ENCODE measurements around the gene FAM3B. TPM values are rescaled to one million over a fixed set of nuclear protein-coding genes. Genes with fewer than 3 reads are reported as not detected.

The FAM3B gene
- total and polyA plus RNA-seq, 12 donors = 0.04 to 0.42 (median 0.30) TPM; not detected in 6

- Histone ChIP-seq H3K36me3 (peaks cover 0 to 97% (median 13%) of the 10 kb centered on the region in 9 donors), H3K27me3 (peaks cover 0 to 3% (median 0%) of the 10 kb centered on the region in 7 donors), H3K4me3 (no peak overlapping the region), H3K4me1 (no peaks in the 10 kb centered on the region), H3K9me3 (no peaks in the 10 kb centered on the region), H3K27ac (no peak overlapping the region)
- intact Hi-C loops (cut with DNase I) = loop anchor here in 1 of 10 donors (5.0 kb wide), 1 partner anchor 50 kb away; no protein-coding TSS in a partner anchor
- WGBS, 2 donors = 84 to 86% methylated on average over 14 of the region's 14 CpGs
- no peak for DNase-seq
- no peak for TF ChIP-seq CTCF (IDR thresholded peaks at IDR 0.05)
- peak in 1 of 8 donors; percentile 18 for ATAC-seq
Observed at GRCh38 chr21:41387042-41387819, 70.6 kb downstream of the FAM3B start.

- no peak for TF ChIP-seq CTCF (IDR thresholded peaks at IDR 0.05)
- no peaks in the 10 kb centered on the region for H3K9me3 ChIP-seq
- peaks cover 0 to 97% (median 7%) of the 10 kb centered on the region in 9 donors for H3K36me3 ChIP-seq
- no peak overlapping the region for H3K27ac ChIP-seq
- ATAC-seq = peak in 1 of 8 donors; percentile 18
- DNase-seq = no peak
- intact Hi-C loops (cut with DNase I) = loop anchor here in 1 of 10 donors (5.0 kb wide), 1 partner anchor 49 kb away; no protein-coding TSS in a partner anchor
- H3K27me3 ChIP-seq = peaks cover 0 to 3% (median 0%) of the 10 kb centered on the region in 7 donors
- no peak overlapping the region for H3K4me3 ChIP-seq
- 82 to 87% methylated on average over 8 of the region's 8 CpGs for WGBS, 2 donors
- no peaks in the 10 kb centered on the region for H3K4me1 ChIP-seq
Observed at GRCh38 chr21:41387824-41388223, 71.2 kb downstream of the FAM3B start.

GRCh38 chr21:41388259-41388658, 71.7 kb downstream of the FAM3B start:
- TF ChIP-seq CTCF (IDR thresholded peaks at IDR 0.05) = no peak
- no peak for DNase-seq
- Histone ChIP-seq H3K4me3 (no peak overlapping the region), H3K9me3 (no peaks in the 10 kb centered on the region), H3K27me3 (peaks cover 0 to 3% (median 0%) of the 10 kb centered on the region in 7 donors), H3K27ac (no peak overlapping the region), H3K36me3 (peaks cover 0 to 97% (median 4%) of the 10 kb centered on the region in 9 donors), H3K4me1 (no peaks in the 10 kb centered on the region)
- ATAC-seq = no peak
- 95 to 97% methylated on average over 14 of the region's 14 CpGs for WGBS, 2 donors
- intact Hi-C loops (cut with DNase I) = loop anchor here in 1 of 10 donors (5.0 kb wide), 1 partner anchor 49 kb away; no protein-coding TSS in a partner anchor

GRCh38 chr21:41390043-41390639, 73.5 kb downstream of the FAM3B start:
- H3K4me1 ChIP-seq = peaks cover 0 to under 1% (median 0%) of the 10 kb centered on the region in 9 donors
- H3K36me3 ChIP-seq = peaks cover 0 to 94% (median 4%) of the 10 kb centered on the region in 9 donors
- no peak for ATAC-seq

More at GRCh38 chr21:41390043-41390639, 73.5 kb downstream of the FAM3B start:
- 89 to 94% methylated on average over 17 of the region's 17 CpGs for WGBS, 2 donors
- intact Hi-C loops (cut with DNase I) = no loop called here
- Histone ChIP-seq H3K4me3 (no peak overlapping the region), H3K27me3 (peaks cover 0 to 3% (median 0%) of the 10 kb centered on the region in 7 donors), H3K9me3 (no peaks in the 10 kb centered on the region), H3K27ac (no peak overlapping the region)
- no peak for TF ChIP-seq CTCF (IDR thresholded peaks at IDR 0.05)
- no peak for DNase-seq

All from heart right ventricle (tissue), 16 donors.